ENCODE results near the gene BPIFB2. TPM values are rescaled to one million over a fixed set of nuclear protein-coding genes. Genes with fewer than 3 reads are reported as not detected.
"Not testable (repeated sequence)": the region's sequence is repeated elsewhere in the genome, so short reads cannot be mapped to it uniquely, and the experiment has no call there.

Gene BPIFB2, protein sequence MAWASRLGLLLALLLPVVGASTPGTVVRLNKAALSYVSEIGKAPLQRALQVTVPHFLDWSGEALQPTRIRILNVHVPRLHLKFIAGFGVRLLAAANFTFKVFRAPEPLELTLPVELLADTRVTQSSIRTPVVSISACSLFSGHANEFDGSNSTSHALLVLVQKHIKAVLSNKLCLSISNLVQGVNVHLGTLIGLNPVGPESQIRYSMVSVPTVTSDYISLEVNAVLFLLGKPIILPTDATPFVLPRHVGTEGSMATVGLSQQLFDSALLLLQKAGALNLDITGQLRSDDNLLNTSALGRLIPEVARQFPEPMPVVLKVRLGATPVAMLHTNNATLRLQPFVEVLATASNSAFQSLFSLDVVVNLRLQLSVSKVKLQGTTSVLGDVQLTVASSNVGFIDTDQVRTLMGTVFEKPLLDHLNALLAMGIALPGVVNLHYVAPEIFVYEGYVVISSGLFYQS
- total RNA-seq: not detected

DNA sequence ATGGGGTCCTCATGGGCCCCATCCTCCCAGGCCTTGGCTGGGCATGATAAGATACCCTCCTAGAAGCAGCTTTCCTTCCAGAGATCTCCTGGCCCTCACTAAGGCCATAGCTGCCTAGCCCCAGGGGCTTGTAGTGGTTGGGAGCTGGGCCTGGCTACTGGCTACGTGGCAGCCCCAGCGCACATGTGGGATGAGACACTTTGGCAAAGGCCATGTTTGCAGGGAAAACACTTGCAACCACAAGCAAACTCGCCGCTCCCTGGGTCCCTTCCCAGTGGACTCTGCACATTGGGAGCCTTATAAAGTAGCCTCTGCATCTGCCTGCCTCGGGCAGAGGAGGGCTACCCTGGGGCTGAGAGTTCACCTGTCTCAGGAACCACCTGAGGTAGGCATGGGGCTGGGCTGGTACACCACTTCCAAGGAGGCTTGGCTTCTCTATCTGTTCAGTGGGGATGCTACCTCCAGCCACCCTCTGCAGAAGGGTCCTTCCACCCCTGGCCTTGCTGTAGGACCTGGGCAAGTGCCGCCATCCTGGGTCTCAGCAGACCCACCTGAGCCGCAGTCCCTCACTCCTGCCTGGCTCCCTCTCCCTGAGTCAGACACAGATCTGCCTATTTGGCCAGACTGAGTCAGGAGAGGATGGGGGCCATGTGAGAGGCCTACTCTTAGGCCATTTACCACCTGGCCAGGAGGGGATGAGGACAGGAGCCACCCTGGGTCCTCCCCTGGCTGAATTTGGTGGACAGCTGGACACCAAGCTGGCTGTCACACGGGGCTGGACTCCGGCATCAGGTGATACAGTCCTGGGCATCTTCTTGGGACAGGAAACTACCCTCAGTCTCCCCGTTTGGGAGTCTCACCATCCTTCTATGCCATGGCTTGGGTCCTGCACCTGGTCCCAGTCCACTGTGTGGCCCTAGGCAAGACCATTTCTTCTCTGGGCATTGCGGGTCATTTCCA lies at the start of gene BPIFB2:
Gene BPIFB2, plus strand, starts transcription at position 329 of the 960 bp plus-strand sequence. CDS start 871 bp downstream, outside the sequence.
- in situ Hi-C loops (cut with MboI; ENCODE audit: low pct_unique_long_range_greater_than_20kb in 2 of 9, low sequenced_read_pairs in 9 of 9, unreplicated experiment in 9 of 9): no loop called here
- H3K27ac ChIP-seq: no peak within 1 kb of the TSS
- 80 to 92% methylated on average over 2 to 5 of the region's 11 CpGs; no CpG with 5 or more reads in 8 of the 10 experiments for WGBS, 10 experiments
- H3K4me1 ChIP-seq (replicated peaks in 1 of 2): no peaks in the 10 kb centered on the region
- ATAC-seq (replicated peaks in 6 of 8): peak in 1 of 8 experiments; percentile 22
- no peak within 1 kb of the TSS for H3K4me3 ChIP-seq

DNA sequence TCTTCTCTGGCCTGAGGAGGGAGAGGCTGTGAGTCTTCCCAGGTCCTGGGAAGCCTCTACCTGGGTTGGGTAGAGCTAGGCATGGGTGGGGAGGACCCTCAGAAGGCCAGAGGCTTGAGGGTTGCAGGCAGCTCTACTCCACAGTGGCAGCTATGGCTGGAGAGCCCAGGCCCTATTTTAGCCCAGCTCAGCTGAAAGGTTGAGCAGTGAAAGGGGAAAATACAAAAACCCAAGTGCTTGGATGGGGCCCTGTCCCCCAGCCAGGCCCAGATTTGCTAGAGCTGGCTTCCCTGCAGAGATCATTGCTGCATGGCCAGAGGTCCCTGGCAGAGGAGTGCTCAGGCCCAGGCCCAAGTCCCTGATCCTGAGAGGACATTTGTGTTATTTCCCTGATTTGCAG lies 48.9 kb upstream of the BPIFB2 start:
- H3K4me3 ChIP-seq: no peak overlapping the region
- H3K4me1 ChIP-seq (replicated peaks in 1 of 2): no peaks in the 10 kb centered on the region
- H3K27ac ChIP-seq: no peak overlapping the region
- ATAC-seq (replicated peaks in 6 of 8): no peak
- in situ Hi-C loops (cut with MboI; ENCODE audit: low pct_unique_long_range_greater_than_20kb in 2 of 9, low sequenced_read_pairs in 9 of 9, unreplicated experiment in 9 of 9): no loop called here

GRCh38 chr20:32959351-32960221 lies 47.9 kb upstream of the BPIFB2 start:
- no peak overlapping the region for H3K27ac ChIP-seq
- WGBS, 10 experiments: 0 to 100% (median 67%) methylated on average over 1 to 7 of the region's 14 CpGs; no CpG with 5 or more reads in 4 of the 10 experiments
- no peak overlapping the region for H3K4me3 ChIP-seq
- ATAC-seq (replicated peaks in 6 of 8): no peak
- H3K4me1 ChIP-seq (replicated peaks in 1 of 2): no peaks in the 10 kb centered on the region
- in situ Hi-C loops (cut with MboI; ENCODE audit: low pct_unique_long_range_greater_than_20kb in 2 of 9, low sequenced_read_pairs in 9 of 9, unreplicated experiment in 9 of 9): no loop called here

DNA sequence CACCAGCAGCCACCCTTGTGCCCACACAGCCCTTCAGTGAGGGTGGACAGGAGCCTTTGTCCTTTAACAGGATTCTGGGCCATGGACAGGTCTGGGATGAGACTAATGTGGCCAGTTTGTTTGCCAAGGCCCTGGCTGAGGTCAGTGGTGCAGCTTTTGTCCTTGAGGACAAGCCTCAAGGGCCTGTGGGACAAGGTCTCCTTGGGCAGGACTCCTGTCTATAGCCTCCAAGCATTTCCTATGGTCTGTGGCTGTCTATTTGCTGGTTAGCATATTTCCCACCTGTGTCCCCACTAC lies 47.3 kb upstream of the BPIFB2 start:
- Histone ChIP-seq H3K4me3 (no peak overlapping the region), H3K27ac (no peak overlapping the region), H3K4me1 (replicated peaks in 1 of 2) (no peaks in the 10 kb centered on the region)
- in situ Hi-C loops (cut with MboI; ENCODE audit: low pct_unique_long_range_greater_than_20kb in 2 of 9, low sequenced_read_pairs in 9 of 9, unreplicated experiment in 9 of 9): no loop called here
- ATAC-seq (replicated peaks in 6 of 8): no peak

GRCh38 chr20:32960849-32961731 lies 46.4 kb upstream of the BPIFB2 start:
- in situ Hi-C loops (cut with MboI; ENCODE audit: low pct_unique_long_range_greater_than_20kb in 2 of 9, low sequenced_read_pairs in 9 of 9, unreplicated experiment in 9 of 9): no loop called here

DNA sequence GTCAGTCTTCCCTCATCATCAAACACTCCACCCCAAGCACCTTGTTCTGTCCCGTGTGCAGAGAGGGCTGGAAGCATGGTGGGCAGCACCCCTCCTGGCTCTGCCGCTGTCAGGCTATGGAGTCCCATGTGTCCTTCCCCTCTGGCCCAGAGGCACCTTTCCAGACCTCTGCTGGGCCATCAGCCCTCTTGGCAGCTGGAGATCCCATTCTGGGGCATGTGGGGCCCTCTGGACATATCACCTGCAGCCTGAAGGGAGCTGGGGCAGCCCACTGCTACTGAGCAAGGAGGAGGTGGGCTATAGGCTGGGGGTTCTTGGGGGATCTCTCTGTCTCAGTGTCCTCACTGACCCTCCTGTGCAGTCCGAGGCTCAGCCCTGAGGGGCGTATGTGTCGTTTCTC lies 45.5 kb upstream of the BPIFB2 start:
- WGBS, 10 experiments: 0 to 100% (median 85%) methylated on average over 1 to 2 of the region's 5 CpGs; no CpG with 5 or more reads in 6 of the 10 experiments
- Histone ChIP-seq H3K4me1 (replicated peaks in 1 of 2) (no peaks in the 10 kb centered on the region), H3K27ac (no peak overlapping the region), H3K4me3 (no peak overlapping the region)
- in situ Hi-C loops (cut with MboI; ENCODE audit: low pct_unique_long_range_greater_than_20kb in 2 of 9, low sequenced_read_pairs in 9 of 9, unreplicated experiment in 9 of 9): no loop called here
- no peak for ATAC-seq (replicated peaks in 6 of 8)

More at GRCh38 chr20:32960849-32961731, 46.4 kb upstream of the BPIFB2 start:
- ATAC-seq (replicated peaks in 6 of 8): no peak
- no peak overlapping the region for H3K4me3 ChIP-seq
- H3K4me1 ChIP-seq (replicated peaks in 1 of 2): no peaks in the 10 kb centered on the region
- no peak overlapping the region for H3K27ac ChIP-seq
- WGBS, 10 experiments: 20 to 93% (median 29%) methylated on average over 3 to 6 of the region's 28 CpGs; no CpG with 5 or more reads in 5 of the 10 experiments

- ATAC-seq (replicated peaks in 6 of 8); H3K27ac ChIP-seq; in situ Hi-C loops (cut with MboI; ENCODE audit: low pct_unique_long_range_greater_than_20kb in 2 of 9, low sequenced_read_pairs in 9 of 9, unreplicated experiment in 9 of 9); H3K4me3 ChIP-seq; H3K4me1 ChIP-seq (replicated peaks in 1 of 2): not testable (repeated sequence)
- 31 to 83% (median 80%) methylated on average over 1 to 2 of the region's 11 CpGs; no CpG with 5 or more reads in 4 of the 10 experiments for WGBS, 10 experiments
Measured at GRCh38 chr20:32962646-32963045, 44.9 kb upstream of the BPIFB2 start.

DNA sequence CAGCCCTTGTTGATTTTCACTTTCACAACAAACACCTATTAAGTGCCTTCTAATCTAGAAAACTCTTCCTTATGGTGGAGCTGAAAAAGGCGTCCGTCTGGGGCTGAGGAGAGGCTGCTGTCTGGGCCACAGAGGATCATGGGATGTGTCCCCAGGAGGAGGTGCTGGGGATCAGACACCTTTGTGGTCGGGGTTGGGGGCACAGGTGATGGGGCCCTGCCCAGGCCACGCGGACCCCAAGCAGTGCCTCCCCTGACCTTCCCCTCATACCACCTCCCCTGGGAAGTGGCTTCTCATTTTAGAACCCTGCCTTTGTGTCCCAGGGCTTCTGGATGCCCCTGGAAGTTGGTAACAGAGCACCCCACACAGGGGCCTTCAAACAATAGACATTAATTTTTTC lies 44.3 kb upstream of the BPIFB2 start:
- no peak for ATAC-seq (replicated peaks in 6 of 8)
- H3K4me3 ChIP-seq: no peak overlapping the region
- no peak overlapping the region for H3K27ac ChIP-seq
- in situ Hi-C loops (cut with MboI; ENCODE audit: low pct_unique_long_range_greater_than_20kb in 2 of 9, low sequenced_read_pairs in 9 of 9, unreplicated experiment in 9 of 9): no loop called here
- WGBS, 10 experiments: 17 to 80% methylated on average over 1 to 3 of the region's 5 CpGs; no CpG with 5 or more reads in 8 of the 10 experiments
- no peaks in the 10 kb centered on the region for H3K4me1 ChIP-seq (replicated peaks in 1 of 2)

- H3K4me1 ChIP-seq (replicated peaks in 1 of 2): no peaks in the 10 kb centered on the region
- ATAC-seq (replicated peaks in 6 of 8): no peak
- WGBS, 10 experiments: 0 to 100% (median 79%) methylated on average over 1 to 3 of the region's 6 CpGs; no CpG with 5 or more reads in 2 of the 10 experiments
- no peak overlapping the region for H3K4me3 ChIP-seq
- in situ Hi-C loops (cut with MboI; ENCODE audit: low pct_unique_long_range_greater_than_20kb in 2 of 9, low sequenced_read_pairs in 9 of 9, unreplicated experiment in 9 of 9): no loop called here
- H3K27ac ChIP-seq: no peak overlapping the region
Measured at GRCh38 chr20:32964575-32964974, 42.9 kb upstream of the BPIFB2 start.

DNA sequence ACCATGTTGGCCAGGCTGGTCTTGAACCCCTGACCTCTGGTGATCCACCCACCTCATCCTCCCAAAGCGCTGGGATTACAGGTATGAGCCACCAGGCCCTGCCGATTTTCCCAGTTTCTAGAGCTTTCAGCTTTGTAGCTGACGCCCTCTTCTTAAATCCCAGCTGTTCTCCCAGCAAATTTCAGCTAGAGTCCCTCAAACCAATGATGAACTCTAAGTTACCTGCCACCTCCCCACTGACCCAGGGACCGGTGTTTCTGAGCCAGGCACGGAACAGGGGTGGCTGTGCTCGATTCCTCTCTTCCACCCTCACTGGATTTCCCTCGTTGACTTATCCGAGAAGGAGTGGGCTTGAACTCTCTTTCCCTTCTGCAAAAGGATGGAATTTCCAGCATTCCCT lies 42.4 kb upstream of the BPIFB2 start:
- in situ Hi-C loops (cut with MboI; ENCODE audit: low pct_unique_long_range_greater_than_20kb in 2 of 9, low sequenced_read_pairs in 9 of 9, unreplicated experiment in 9 of 9): no loop called here
- WGBS, 10 experiments: 0 to 92% (median 67%) methylated on average over 1 to 6 of the region's 8 CpGs; no CpG with 5 or more reads in 1 of the 10 experiments
- no peak for ATAC-seq (replicated peaks in 6 of 8)
- no peaks in the 10 kb centered on the region for H3K4me1 ChIP-seq (replicated peaks in 1 of 2)
- H3K4me3 ChIP-seq: no peak overlapping the region
- H3K27ac ChIP-seq: no peak overlapping the region

- Histone ChIP-seq H3K27ac (no peak overlapping the region), H3K4me3 (no peak overlapping the region), H3K4me1 (replicated peaks in 1 of 2) (no peaks in the 10 kb centered on the region)
- no peak for ATAC-seq (replicated peaks in 6 of 8)
- 14 to 79% (median 33%) methylated on average over 1 to 6 of the region's 12 CpGs; no CpG with 5 or more reads in 1 of the 10 experiments for WGBS, 10 experiments
- in situ Hi-C loops (cut with MboI; ENCODE audit: low pct_unique_long_range_greater_than_20kb in 2 of 9, low sequenced_read_pairs in 9 of 9, unreplicated experiment in 9 of 9): no loop called here
Measured at GRCh38 chr20:32965581-32966373, 41.7 kb upstream of the BPIFB2 start.

Measured in motor neuron (in vitro differentiated cells).